Measurements from ENCODE around the gene ACBD6. TPM values are rescaled to one million over a fixed set of nuclear protein-coding genes. Genes with fewer than 3 reads are reported as not detected.

Gene ACBD6
- total RNA-seq, 2 donors from 2014 or later, result 17.1 to 25.1 TPM

GRCh38 chr1:180244840-180245239 is 257.5 kb downstream of the ACBD6 start:
- intact Hi-C loops (cut with DNase I, micrococcal nuclease), result no loop called here
- ATAC-seq, result peak; percentile 97
- DNase-seq, result peak in 1 of 2 donors; percentile 24

GRCh38 chr1:180243517-180244221 is 258.7 kb downstream of the ACBD6 start:
- ATAC-seq (no peak), DNase-seq (no peak)
- intact Hi-C loops (cut with DNase I, micrococcal nuclease), result no loop called here

DNA sequence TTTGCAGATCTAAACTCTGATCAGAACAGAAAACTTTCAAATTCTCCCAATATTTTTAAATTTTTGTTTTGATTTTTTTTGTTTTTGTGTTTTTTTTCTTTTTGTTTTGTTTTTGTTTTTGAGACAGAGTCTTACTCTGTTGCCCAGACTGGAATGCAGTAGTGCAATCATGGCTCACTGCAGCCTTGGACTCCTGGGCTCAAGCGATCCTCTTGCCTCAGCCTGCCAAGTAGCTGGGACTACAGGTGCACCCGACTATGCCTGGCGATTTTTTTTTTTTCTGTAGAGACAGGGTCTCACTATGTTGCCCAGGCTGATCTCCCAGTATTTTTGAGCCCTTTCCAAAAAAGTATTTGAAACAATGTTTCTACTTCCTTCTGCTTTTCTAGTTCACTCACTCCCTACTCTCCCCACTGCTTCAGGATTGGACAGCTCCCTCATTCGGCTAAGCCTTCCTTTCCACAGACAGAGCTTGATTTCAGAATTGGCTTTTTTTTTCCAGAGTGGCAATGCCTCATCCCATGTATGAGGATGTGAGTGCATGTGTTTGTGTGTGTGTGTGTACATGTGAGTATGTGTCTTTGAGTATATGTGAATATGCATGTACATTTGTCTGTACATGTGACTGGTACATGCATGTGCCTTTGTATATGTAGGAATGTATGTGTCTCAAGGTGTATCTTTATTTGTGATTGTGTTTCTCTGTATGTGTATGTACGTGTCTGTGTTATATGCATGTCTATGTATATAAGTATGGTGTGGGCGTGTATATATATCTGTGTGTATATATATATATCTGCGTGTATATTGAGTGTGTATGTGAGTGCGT is 260.4 kb downstream of the ACBD6 start:
- intact Hi-C loops (cut with DNase I, micrococcal nuclease), result no loop called here
- ATAC-seq (no peak), DNase-seq (no peak)

- ATAC-seq, result no peak
- no peak for DNase-seq
Measured at GRCh38 chr1:180239145-180240096, 263.0 kb downstream of the ACBD6 start.

DNA sequence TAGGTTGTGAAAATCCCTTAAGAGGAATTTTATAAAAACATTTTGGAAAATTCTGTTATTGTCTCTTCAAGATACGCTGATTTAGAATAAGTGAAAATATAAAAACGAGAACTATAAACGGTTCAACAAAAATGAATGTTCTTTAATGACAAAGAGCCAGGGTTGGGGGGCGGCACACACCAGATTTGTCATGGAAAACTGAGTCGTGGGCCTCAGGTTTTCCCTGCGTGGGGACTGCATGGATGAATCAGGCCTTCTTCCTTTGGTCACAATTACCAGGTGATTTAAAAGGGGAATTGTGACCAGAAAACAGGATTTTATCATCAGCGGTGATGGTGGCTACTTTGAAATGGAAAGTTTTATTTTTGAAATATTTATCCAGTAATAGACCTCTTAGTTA is 263.7 kb downstream of the ACBD6 start:
- intact Hi-C loops (cut with DNase I, micrococcal nuclease), result no loop called here
- DNase-seq (no peak), ATAC-seq (no peak)

More at GRCh38 chr1:180239145-180240096, 263.0 kb downstream of the ACBD6 start:
- intact Hi-C loops (cut with DNase I, micrococcal nuclease), result no loop called here

Small RNAs within 50 kb of the gene (microRNA-seq; reads per million reads assigned to microRNA genes)
- 0 to 1.1 reads per million in 2 donors for gene MIR3121

Other genes with a start within 250 kb of the ACBD6 start
- gene OVAAL, start 56.4 kb upstream of the ACBD6 start, total RNA-seq, result not detected
- 10 to 100 TPM; 32.6 to 60.2 TPM for gene XPR1, start 129.4 kb upstream of the ACBD6 start, total RNA-seq